Thoracic aorta (tissue), 2 donors: Measurements from ENCODE around the gene PIWIL4. TPM values are rescaled to one million over a fixed set of nuclear protein-coding genes. Genes with fewer than 3 reads are reported as not detected.

ENCODE experiments used
- ATAC-seq: fragments of 150-250 bp; one replicate; pipeline ENCODE4 v1.8.0; 2017; ENCODE audit warnings: low read depth; ENCODE audit not compliant: insufficient number of reproducible peaks, low FRiP score
- DNase-seq: peaks from one replicate; pipeline ENCODE4 v3.0.0-alpha.2; 2020; ENCODE audit warnings: low spot score
- H3K27ac ChIP-seq, 2 donors: fragments of 200-600 bp; sonication (generic); 1 replicate in 1 of 2; 2 replicates in 1 of 2; pipeline ENCODE4 v1.5.1; 2016; ENCODE audit warnings: mild to moderate bottlenecking in 2 of 2, moderate library complexity in 2 of 2
- H3K27me3 ChIP-seq: fragments of 200-600 bp; sonication (generic); replicated peaks from 2 replicates; pipeline ENCODE4 v1.6.0; 2016; ENCODE audit warnings: mild to moderate bottlenecking; ENCODE audit not compliant: insufficient read depth
- H3K36me3 ChIP-seq: fragments of 200-600 bp; sonication (generic); one replicate; pipeline ENCODE4 v1.5.1; 2016
- H3K4me1 ChIP-seq, 2 donors: fragments of 200-600 bp; sonication (generic); 1 replicate in 1 of 2; 2 replicates in 1 of 2; pipeline versions ENCODE4 v1.5.1 to v1.6.0; 2016; ENCODE audit warnings: low read depth in 2 of 2, mild to moderate bottlenecking in 1 of 2; ENCODE audit not compliant: control insufficient read depth in 1 of 2
- H3K4me3 ChIP-seq: fragments of 200-600 bp; sonication (generic); 2 replicates; pipeline ENCODE4 v1.5.1; 2016; ENCODE audit warnings: mild to moderate bottlenecking
- H3K9me3 ChIP-seq: fragments of 200-600 bp; sonication (generic); 2 replicates; pipeline ENCODE4 v1.5.1; 2016
- CTCF ChIP-seq: fragments of 200-600 bp; sonication (generic); IDR thresholded peaks from one replicate; pipeline ENCODE4 v1.5.1; 2019; ENCODE audit warnings: antibody characterized with exemption
- total RNA-seq, 2 donors: library from RNA; depleted of rRNA; stranded (reverse); fragments of >200 nt; gene quantifications; one replicate each; pipeline versions ENCODE4 v1.1.0 to v1.2.3, GENCODE V29; 2016

Gene PIWIL4
- total RNA-seq, 2 donors from 2014 or later, result 11.5 to 13.5 TPM

GRCh38 chr11:94650756-94651155, 83.6 kb downstream of the PIWIL4 start:
- Histone ChIP-seq H3K27me3 (no peaks in the 10 kb centered on the region), H3K4me3 (no peak overlapping the region), H3K27ac (no peak overlapping the region), H3K36me3 (no peaks in the 10 kb centered on the region), H3K9me3 (no peaks in the 10 kb centered on the region), H3K4me1 (no peaks in the 10 kb centered on the region)
- DNase-seq (no peak), ATAC-seq (no peak)
- no peak for TF ChIP-seq CTCF

GRCh38 chr11:94652735-94653284, 85.6 kb downstream of the PIWIL4 start:
- ATAC-seq (no peak), DNase-seq (no peak)
- H3K27me3 ChIP-seq, result no peaks in the 10 kb centered on the region
- no peaks in the 10 kb centered on the region for H3K4me1 ChIP-seq
- no peak overlapping the region for H3K4me3 ChIP-seq
- no peak for TF ChIP-seq CTCF
- no peak overlapping the region for H3K27ac ChIP-seq
- H3K9me3 ChIP-seq, result no peaks in the 10 kb centered on the region
- no peaks in the 10 kb centered on the region for H3K36me3 ChIP-seq

GRCh38 chr11:94653561-94653960, 86.4 kb downstream of the PIWIL4 start:
- DNase-seq (no peak), ATAC-seq (no peak)
- Histone ChIP-seq H3K36me3 (no peaks in the 10 kb centered on the region), H3K27ac (no peak overlapping the region), H3K27me3 (no peaks in the 10 kb centered on the region), H3K9me3 (no peaks in the 10 kb centered on the region), H3K4me3 (no peak overlapping the region), H3K4me1 (no peaks in the 10 kb centered on the region)
- no peak for TF ChIP-seq CTCF

GRCh38 chr11:94654201-94654600, 87.0 kb downstream of the PIWIL4 start:
- no peaks in the 10 kb centered on the region for H3K4me1 ChIP-seq
- ATAC-seq, result no peak
- H3K36me3 ChIP-seq, result no peaks in the 10 kb centered on the region
- no peak overlapping the region for H3K27ac ChIP-seq
- no peaks in the 10 kb centered on the region for H3K9me3 ChIP-seq
- TF ChIP-seq CTCF, result no peak
- no peak for DNase-seq
- no peaks in the 10 kb centered on the region for H3K27me3 ChIP-seq
- no peak overlapping the region for H3K4me3 ChIP-seq

GRCh38 chr11:94655291-94655690, 88.1 kb downstream of the PIWIL4 start:
- Histone ChIP-seq H3K36me3 (no peaks in the 10 kb centered on the region), H3K27ac (no peak overlapping the region), H3K27me3 (no peaks in the 10 kb centered on the region), H3K9me3 (no peaks in the 10 kb centered on the region), H3K4me1 (no peaks in the 10 kb centered on the region), H3K4me3 (no peak overlapping the region)
- DNase-seq, result no peak
- TF ChIP-seq CTCF, result no peak
- no peak for ATAC-seq
